K562 (cell line): Measurements from ENCODE around the gene OPHN1.

ENCODE experiments used
- ARID4B ChIP-seq: sonication (generic); formaldehyde crosslinking; IDR thresholded peaks from 2 replicates; pipeline ENCODE4 v1.8.0; 2022; ENCODE audit warnings: mild to moderate bottlenecking, missing genetic modification reagents
- ATF1 ChIP-seq, 2 experiments: fragments of 450-650 bp in 1 of 2; IDR thresholded peaks; 2 replicates each; pipeline ENCODE4 v1.6.1; 2016; ENCODE audit warnings: missing compliant biosample characterization in 1 of 2, missing genetic modification characterization in 1 of 2
- ATF3 ChIP-seq, 2 experiments: fragments of 450-650 bp in 1 of 2; sonication (generic) in 1 of 2; formaldehyde crosslinking in 1 of 2; IDR thresholded peaks in 1 of 2; conservative IDR thresholded peaks in 1 of 2; 2 replicates each; pipeline versions ENCODE4 v1.6.1 to v1.8.1; 2016 to 2023; ENCODE audit warnings: mild to moderate bottlenecking in 2 of 2, moderate library complexity in 2 of 2, inconsistent platforms in 1 of 2, missing genetic modification reagents in 1 of 2
- MEIS2 ChIP-seq: fragments of 450-650 bp; IDR thresholded peaks from 2 replicates; pipeline ENCODE4 v1.6.1; 2014; ENCODE audit warnings: mild to moderate bottlenecking; ENCODE audit not compliant: partially characterized antibody
- NCOA2 ChIP-seq, 2 experiments: fragments of 450-650 bp; IDR thresholded peaks; 2 replicates each; pipeline ENCODE4 v1.6.1; 2018; ENCODE audit warnings: mild to moderate bottlenecking in 2 of 2, moderate library complexity in 1 of 2; ENCODE audit not compliant: partially characterized antibody in 2 of 2
- PHF21A ChIP-seq: fragments of 450-650 bp; IDR thresholded peaks from 2 replicates; pipeline ENCODE4 v1.6.1; 2017; ENCODE audit warnings: low read depth, borderline replicate concordance
- POLR2A ChIP-seq: fragments of 450-650 bp; conservative IDR thresholded peaks from 2 replicates; pipeline ENCODE4 v1.6.1; 2016
- TCF7 ChIP-seq: sonication (generic); IDR thresholded peaks from 2 replicates; pipeline ENCODE4 v1.6.1; 2016; ENCODE audit warnings: antibody characterized with exemption, borderline replicate concordance
- ZNF780A ChIP-seq: fragments of 250-450 bp; sonication (Bioruptor Pico); IDR thresholded peaks from 2 replicates; pipeline ENCODE4 v1.5.0; 2021; ENCODE audit warnings: mild to moderate bottlenecking

GRCh38 chrX:68115371-68115770 is 317.9 kb downstream of the OPHN1 start:
- TF ChIP-seq ATF1 (CRISPR knock-in tag; IDR thresholded peaks at IDR 0.05) (no peak), ATF1 (tag; IDR thresholded peaks at IDR 0.05) (no peak), POLR2A (no peak), TCF7 (no peak), ARID4B (CRISPR knock-in tag) (no peak), ZNF780A (CRISPR knock-in tag) (no peak), ATF3 (IDR thresholded peaks at IDR 0.05) (no peak), ATF3 (CRISPR knock-in tag; conservative IDR thresholded peaks at IDR 0.05) (no peak), MEIS2 (no peak), PHF21A (no peak), NCOA2 (IDR thresholded peaks at IDR 0.05; ENCODE audit: partially characterized antibody in 2 of 2) (no peak)
